ENCODE measurements around the gene HHATL.

GRCh38 chr3:42736531-42736930 is 33.9 kb upstream of the HHATL start:
- TF ChIP-seq, protein P1, sequence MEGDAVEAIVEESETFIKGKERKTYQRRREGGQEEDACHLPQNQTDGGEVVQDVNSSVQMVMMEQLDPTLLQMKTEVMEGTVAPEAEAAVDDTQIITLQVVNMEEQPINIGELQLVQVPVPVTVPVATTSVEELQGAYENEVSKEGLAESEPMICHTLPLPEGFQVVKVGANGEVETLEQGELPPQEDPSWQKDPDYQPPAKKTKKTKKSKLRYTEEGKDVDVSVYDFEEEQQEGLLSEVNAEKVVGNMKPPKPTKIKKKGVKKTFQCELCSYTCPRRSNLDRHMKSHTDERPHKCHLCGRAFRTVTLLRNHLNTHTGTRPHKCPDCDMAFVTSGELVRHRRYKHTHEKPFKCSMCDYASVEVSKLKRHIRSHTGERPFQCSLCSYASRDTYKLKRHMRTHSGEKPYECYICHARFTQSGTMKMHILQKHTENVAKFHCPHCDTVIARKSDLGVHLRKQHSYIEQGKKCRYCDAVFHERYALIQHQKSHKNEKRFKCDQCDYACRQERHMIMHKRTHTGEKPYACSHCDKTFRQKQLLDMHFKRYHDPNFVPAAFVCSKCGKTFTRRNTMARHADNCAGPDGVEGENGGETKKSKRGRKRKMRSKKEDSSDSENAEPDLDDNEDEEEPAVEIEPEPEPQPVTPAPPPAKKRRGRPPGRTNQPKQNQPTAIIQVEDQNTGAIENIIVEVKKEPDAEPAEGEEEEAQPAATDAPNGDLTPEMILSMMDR (IDR thresholded peaks at IDR 0.05; ENCODE audit: low read length), result no peak
- no peak for TF ChIP-seq EZH2 (IDR thresholded peaks at IDR 0.05; ENCODE audit: borderline replicate concordance, low read length)
